Dermis microvascular lymphatic vessel endothelial cell (primary cell): ENCODE data around the gene COBLL1. TPM values are rescaled to one million over a fixed set of nuclear protein-coding genes. Genes with fewer than 3 reads are reported as not detected.
"Not testable (repeated sequence)": the region's sequence is repeated elsewhere in the genome, so short reads cannot be mapped to it uniquely, and the experiment has no call there.

Experiments
- DNase-seq, 2 donors: peaks; one replicate each; pipeline versions ENCODE4 v3.0.0 to v3.0.0-alpha.2; 2010; ENCODE audit warnings: low read depth in 2 of 2
- total RNA-seq: library from RNA; depleted of rRNA; stranded (reverse); fragments of >200 nt; gene quantifications from 2 replicates; pipeline ENCODE4 v1.2.1, GENCODE V29; 2014

COBLL1 gene
- total RNA-seq, 1 donor from 2014 or later: 2.2 TPM

- DNase-seq: no peak
Measured at GRCh38 chr2:164714471-164714870, 127.2 kb downstream of the COBLL1 start.

- DNase-seq: no peak
Measured at GRCh38 chr2:164711766-164712138, 129.9 kb downstream of the COBLL1 start.

DNA sequence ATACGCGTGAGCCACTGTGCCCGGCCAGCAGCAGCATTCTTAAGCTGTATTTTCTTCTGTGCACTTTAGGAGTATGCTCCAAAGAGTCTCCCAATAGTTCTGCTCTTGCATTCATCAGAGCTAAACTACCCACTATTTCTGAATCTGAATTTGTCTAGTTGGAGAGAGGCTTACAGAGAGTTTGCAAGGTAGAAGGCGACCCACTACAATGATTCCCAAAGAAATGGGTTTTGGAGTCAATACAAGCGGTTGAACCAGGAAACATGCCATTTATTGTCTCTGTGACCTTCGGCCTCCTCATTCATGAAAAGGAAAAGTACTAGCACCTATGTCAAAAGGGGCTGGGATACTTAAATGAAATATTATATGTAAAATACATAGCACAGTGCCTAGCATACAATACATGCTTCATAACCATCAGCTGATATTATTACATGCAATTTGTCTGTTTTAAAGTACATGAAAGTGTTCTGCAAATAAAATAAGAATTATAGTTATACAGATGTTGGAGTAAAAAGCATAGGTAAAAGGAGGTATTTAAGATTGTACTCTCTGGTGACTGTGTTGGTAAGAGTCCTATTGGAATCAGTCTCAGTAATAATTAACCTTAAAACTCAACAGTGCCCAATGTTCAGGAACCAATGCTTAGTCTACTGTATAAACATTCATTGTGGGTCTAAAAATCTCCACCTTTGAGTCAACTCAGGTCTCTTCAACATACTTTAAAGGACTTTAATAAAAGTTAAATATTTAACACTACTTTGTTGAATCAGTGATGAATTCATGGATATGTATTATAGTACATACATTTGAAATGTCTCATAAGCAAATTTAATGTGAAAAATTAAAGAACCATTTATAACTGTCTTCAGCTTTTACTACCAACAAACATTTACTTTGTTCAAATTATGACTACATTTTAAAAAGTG lies 130.5 kb downstream of the COBLL1 start:
- DNase-seq: no peak

DNA sequence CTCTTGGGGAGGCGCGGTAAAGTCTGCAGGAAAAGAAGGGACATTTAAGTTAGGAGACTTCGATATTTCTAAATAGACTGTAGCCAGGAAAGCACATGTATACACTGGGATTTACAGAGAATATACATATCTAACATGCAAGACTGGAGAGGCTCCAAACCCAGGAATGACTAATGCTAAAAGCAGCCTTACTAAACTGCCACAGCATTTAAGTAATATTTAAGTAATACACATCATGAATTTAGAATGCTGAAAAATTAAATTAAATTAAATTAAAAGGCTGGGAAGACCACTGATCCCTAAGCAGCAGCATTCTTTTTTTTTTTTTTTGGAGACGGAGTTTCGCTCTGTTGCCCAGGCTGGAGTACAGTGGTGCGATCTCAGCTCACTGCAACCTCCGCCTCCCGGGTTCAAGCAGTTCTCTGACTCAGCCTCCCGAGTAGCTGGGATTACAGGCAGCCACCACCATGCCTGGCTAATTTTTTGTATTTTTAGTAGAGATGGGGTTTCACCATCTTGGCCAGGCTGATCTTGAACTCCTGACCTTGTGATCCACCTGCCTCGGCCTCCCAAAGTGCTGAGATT lies 131.3 kb downstream of the COBLL1 start:
- DNase-seq: not testable (repeated sequence)

DNA sequence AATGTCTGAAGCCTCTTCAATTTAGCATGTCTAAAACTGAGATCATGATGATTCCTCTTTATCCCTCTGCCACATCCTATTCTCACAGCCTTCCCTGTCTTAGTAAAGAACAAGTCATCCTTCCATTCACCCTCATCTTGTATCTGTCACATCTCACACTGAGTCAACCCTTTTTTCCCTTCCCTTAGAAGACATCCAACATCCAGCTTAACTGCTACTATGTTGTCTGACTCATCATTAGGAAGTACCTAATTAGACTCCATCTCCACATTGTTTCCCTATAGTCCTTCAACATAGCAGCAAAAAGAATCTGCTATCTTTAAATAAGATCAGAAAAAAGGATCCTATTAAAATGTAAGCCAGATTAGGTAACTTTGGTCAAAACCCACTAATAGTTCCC lies 135.1 kb downstream of the COBLL1 start:
- DNase-seq: peak in 1 of 2 donors; percentile 45

- DNase-seq: no peak
Measured at GRCh38 chr2:164705412-164706167, 136.0 kb downstream of the COBLL1 start.

DNA sequence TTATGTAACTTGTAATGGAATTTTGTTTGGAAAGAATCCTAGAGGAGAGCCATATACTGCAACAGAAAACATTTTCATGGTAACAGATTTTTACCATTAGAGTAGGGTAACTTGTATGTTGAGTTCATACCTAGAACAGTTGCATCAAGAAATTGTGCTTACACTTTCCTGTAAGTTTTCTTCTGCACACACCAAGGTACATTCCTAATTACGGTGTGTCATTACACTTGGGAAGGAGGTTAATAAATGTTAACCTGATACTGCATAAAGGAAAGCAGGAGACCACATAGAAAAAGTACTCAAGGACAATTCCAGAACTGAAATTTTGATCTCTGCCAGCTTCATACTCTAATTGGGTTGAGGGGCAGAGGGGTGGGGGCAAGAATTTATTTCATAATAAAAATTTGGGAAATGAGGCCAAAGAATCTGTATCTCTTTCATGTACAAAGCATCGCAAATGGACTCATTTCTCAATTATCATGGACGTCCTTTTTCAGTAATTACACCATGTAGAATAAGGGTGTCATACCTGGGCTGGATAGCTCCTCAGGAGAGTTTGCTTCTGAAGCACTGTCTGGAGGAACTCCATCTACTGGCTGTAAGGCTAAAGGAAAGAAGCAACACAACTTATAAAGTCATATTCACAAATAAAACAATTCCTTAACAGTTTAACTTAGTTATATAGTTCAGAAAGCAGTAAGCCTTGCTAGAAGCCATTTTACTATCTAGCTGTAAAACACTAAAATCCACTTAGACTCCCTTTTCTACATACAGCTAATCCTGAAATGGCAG lies 137.5 kb downstream of the COBLL1 start:
- no peak for DNase-seq

- DNase-seq: no peak
Measured at GRCh38 chr2:164701565-164701964, 140.1 kb downstream of the COBLL1 start.

- no peak for DNase-seq
Measured at GRCh38 chr2:164700390-164700789, 141.2 kb downstream of the COBLL1 start.

DNA sequence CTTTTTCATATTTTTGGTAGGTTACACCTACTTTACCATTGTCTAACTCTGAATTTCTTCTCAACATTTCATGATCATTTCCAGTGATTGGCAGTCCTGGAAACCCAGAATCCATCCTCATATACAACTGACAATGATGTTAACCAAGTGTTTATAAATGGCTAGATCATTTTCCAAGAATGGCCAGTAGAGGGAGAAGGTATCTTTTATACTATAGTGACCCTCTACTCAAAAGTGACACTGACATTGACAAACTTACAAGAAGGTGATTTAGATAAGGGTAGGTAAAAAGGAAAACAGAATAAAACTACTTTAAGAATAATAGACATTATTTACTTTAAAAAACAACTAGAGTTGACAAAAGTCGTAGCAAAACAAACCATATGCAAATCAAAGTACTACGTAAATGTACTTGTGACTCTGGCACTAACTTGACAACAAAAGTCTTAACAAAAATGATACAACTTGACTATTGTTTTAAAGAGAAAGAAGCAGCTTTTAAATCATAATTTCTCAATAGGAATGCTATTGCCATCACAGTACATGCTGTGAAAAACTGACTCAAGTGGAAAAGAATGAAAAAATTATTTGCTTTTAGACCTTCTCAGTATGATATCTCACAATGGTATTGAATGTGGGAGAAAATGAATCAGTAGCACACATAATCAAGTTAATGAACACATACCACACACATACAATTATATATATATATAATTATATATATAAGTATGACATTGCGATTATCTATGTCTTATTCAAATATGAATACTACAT lies 143.7 kb downstream of the COBLL1 start:
- DNase-seq: peak in 1 of 2 donors; percentile 36

DNA sequence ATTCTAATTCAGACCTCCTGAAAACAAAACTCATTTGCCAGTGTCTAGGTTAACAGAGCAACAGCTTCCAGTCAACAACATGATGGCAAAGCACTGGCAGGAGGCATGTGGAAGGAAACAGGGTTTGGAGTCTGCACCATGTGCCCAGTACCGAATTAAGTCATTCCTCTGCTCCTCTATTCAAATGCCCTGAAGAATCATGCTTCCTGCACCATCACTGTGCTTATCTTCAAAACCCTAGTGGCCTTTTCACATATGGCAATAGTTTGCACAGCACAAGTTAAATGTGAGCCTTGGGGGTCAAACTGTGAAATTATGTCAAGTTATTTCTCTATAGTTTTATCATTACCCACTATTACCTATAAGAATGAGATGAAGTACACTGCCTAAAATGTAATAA lies 145.0 kb downstream of the COBLL1 start:
- DNase-seq: no peak

GRCh38 chr2:164694275-164694695 lies 147.3 kb downstream of the COBLL1 start:
- DNase-seq: no peak

- DNase-seq: no peak
Measured at GRCh38 chr2:164693834-164694233, 147.8 kb downstream of the COBLL1 start.

GRCh38 chr2:164693390-164693789 lies 148.2 kb downstream of the COBLL1 start:
- no peak for DNase-seq

DNA sequence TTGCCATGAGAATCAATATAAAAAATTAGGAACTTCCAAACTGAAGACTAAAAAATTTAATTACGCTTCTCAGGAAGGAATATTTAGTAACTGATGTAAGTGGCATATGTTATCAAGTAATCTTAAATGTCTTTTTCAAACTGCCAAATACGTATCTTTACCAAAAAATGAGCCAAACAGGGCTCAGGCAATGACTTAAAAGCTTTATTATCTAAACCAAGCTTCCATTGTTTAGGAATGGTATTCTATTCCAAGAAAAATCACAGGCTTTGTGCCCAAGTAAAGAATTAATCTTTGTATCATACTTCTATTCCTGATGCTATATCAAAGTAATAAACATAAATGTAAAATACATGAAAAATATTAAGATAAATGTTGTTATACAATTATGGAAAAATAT lies 148.7 kb downstream of the COBLL1 start:
- DNase-seq: no peak

- no peak for DNase-seq
Measured at GRCh38 chr2:164692114-164692513, 149.5 kb downstream of the COBLL1 start.

- DNase-seq: no peak
Measured at GRCh38 chr2:164691346-164691887, 150.2 kb downstream of the COBLL1 start.

DNA sequence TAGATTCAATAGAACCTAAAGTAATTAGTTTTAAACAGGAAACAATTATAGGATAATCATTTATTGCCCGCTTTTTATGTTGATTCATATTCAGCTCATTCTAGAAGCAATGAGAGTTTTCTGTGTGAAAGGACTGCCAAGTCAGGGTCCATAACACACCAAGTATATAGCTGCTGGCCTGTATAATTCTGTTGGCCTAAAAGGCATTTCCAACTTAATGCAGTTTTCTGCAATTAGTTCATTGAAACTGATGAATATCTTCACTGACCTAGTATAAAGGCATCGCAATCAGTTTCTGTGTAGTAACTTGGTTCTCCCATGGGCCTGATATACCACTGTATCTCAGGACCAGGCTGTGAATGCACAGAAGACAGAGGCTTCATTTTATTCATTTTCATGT lies 151.3 kb downstream of the COBLL1 start:
- no peak for DNase-seq

- DNase-seq: no peak
Measured at GRCh38 chr2:164688896-164689419, 152.7 kb downstream of the COBLL1 start.

- no peak for DNase-seq
Measured at GRCh38 chr2:164681009-164681408, 160.6 kb downstream of the COBLL1 start.
